NCI-H526 (cell line): ENCODE data around the gene GARRE1.

Experiments used
- DNase-seq, 2 experiments: peaks; one replicate each; lab custom pipeline; 2025; lab: John Stamatoyannopoulos, UW

GARRE1 gene

DNA sequence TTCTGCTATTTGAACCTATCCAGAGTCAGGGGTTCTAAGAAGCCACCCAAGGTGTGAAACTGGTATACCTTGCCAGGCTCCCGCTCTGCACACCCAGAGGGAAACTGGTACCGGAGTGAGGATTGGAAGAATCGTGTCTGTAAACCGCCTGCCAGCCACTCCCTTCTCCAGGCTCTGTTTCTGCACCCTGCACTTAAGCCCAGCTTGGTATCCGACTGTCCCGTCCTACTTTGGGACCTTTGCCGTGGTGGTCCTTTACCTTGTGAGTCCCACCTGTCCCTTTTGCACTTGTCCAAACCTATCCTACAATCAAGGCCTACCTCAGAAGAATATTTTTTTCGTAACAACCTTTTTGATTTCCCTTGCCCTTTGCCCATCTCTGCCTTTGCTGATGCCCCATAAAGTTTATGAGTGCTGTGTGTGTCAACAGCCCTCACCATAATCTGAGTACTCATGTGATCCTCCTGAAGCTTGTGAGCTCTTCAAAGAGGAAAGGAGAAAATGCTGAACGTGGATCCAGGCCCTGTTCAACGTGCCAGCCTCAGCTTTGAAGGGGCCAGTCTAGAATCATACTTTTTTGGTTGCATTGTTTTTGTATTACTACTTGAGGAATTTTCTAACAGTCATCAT, 44.7 kb downstream of the GARRE1 start:
- DNase-seq: no peak

DNA sequence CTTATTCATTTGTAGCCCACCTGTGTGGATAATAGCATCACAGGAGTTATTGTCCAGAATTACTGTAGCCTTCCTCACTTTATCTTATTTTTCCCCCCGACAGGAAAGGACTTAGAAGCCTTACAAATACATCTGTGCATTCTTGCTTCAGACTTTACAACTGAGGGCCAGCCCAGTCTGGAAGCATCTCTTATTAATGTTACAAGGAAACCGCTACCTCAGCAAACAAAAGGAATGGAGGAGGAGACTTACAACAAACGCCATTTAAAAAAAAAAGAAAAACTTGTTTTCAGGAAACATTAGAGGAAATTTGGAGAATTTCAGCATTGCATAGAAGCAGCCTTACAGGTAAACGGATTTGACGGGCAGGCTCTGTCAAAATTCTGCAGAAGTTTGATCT, 45.2 kb downstream of the GARRE1 start:
- no peak for DNase-seq

DNA sequence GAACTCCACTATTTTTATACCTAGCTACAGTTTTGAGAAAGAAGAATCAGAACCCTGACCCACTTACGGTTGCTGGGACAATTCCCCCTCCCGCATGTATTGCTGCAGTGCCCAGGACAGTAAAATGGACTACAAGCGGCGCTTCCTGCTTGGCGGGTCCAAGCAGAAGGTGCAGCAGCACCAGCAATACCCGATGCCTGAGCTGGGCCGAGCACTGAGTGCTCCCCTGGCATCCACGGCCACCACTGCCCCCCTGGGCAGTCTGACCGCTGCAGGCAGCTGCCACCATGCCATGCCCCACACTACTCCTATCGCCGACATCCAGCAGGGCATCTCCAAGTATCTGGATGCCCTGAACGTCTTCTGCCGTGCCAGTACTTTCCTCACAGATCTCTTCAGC, 46.0 kb downstream of the GARRE1 start:
- no peak for DNase-seq

GRCh38 chr19:34300962-34301361, 46.6 kb downstream of the GARRE1 start:
- no peak for DNase-seq
